SK-N-SH treated with all-trans-retinoic acid at 6 μM for 48 hours (cell line): Measurements from ENCODE around the gene ANKRD60.

Experiments
- OSR1 ChIP-seq: fragments of 250-450 bp; sonication (Bioruptor Pico); IDR thresholded peaks from 2 replicates; pipeline ENCODE4 v1.8.0; 2022; ENCODE audit warnings: moderate library complexity, mild to moderate bottlenecking, inconsistent platforms
- SNAI2 ChIP-seq: fragments of 250-450 bp; sonication (Bioruptor Pico); IDR thresholded peaks from 2 replicates; pipeline ENCODE4 v1.5.0; 2020; ENCODE audit warnings: mild to moderate bottlenecking, moderate library complexity
- ZC3H10 ChIP-seq: fragments of 250-450 bp; sonication (Bioruptor Pico); IDR thresholded peaks from 2 replicates; pipeline ENCODE4 v1.5.1; 2021; ENCODE audit warnings: mild to moderate bottlenecking, moderate library complexity
- ZNF70 ChIP-seq: fragments of 450-650 bp; formaldehyde crosslinking; IDR thresholded peaks from 2 replicates; pipeline ENCODE4 v1.5.0; 2020; ENCODE audit warnings: mild to moderate bottlenecking, moderate library complexity
- TF ChIP-seq, protein P1 (sequence below): fragments of 250-450 bp; sonication (Bioruptor Pico); IDR thresholded peaks from 2 replicates; pipeline ENCODE4 v1.8.0; 2020; ENCODE audit warnings: mild to moderate bottlenecking, moderate library complexity, borderline replicate concordance
- TF ChIP-seq, protein P2 (sequence below): fragments of 250-450 bp; sonication (Bioruptor Pico); IDR thresholded peaks from 2 replicates; pipeline ENCODE4 v1.5.0; 2020; ENCODE audit warnings: mild to moderate bottlenecking, moderate library complexity

DNA sequence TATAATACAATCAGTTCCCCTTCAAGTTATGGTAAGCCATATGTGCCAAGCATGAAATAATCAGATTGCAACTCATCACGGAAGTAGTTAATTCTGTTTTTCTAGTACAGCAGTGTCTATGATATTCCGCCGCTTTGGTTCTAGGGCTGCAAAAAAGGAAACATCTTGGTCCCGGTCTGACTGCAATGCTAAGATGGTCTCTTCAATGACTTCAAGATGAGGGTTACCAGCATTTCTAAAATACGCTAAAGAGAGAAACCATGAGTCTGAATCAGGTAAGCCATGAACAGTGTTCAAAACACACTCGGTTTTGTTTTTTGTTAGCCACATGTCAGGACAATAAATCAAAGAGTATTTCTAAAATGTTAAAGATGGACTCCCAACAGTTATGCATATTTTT, 3.2 kb upstream of the ANKRD60 start:
- no peak for TF ChIP-seq OSR1 (CRISPR knock-in tag)
- TF ChIP-seq ZC3H10 (CRISPR knock-in tag): no peak
- TF ChIP-seq, protein P1, sequence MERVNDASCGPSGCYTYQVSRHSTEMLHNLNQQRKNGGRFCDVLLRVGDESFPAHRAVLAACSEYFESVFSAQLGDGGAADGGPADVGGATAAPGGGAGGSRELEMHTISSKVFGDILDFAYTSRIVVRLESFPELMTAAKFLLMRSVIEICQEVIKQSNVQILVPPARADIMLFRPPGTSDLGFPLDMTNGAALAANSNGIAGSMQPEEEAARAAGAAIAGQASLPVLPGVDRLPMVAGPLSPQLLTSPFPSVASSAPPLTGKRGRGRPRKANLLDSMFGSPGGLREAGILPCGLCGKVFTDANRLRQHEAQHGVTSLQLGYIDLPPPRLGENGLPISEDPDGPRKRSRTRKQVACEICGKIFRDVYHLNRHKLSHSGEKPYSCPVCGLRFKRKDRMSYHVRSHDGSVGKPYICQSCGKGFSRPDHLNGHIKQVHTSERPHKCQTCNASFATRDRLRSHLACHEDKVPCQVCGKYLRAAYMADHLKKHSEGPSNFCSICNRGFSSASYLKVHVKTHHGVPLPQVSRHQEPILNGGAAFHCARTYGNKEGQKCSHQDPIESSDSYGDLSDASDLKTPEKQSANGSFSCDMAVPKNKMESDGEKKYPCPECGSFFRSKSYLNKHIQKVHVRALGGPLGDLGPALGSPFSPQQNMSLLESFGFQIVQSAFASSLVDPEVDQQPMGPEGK (CRISPR knock-in tag): no peak
- no peak for TF ChIP-seq SNAI2 (CRISPR knock-in tag)
- TF ChIP-seq ZNF70 (CRISPR knock-in tag): no peak
- TF ChIP-seq, protein P2, sequence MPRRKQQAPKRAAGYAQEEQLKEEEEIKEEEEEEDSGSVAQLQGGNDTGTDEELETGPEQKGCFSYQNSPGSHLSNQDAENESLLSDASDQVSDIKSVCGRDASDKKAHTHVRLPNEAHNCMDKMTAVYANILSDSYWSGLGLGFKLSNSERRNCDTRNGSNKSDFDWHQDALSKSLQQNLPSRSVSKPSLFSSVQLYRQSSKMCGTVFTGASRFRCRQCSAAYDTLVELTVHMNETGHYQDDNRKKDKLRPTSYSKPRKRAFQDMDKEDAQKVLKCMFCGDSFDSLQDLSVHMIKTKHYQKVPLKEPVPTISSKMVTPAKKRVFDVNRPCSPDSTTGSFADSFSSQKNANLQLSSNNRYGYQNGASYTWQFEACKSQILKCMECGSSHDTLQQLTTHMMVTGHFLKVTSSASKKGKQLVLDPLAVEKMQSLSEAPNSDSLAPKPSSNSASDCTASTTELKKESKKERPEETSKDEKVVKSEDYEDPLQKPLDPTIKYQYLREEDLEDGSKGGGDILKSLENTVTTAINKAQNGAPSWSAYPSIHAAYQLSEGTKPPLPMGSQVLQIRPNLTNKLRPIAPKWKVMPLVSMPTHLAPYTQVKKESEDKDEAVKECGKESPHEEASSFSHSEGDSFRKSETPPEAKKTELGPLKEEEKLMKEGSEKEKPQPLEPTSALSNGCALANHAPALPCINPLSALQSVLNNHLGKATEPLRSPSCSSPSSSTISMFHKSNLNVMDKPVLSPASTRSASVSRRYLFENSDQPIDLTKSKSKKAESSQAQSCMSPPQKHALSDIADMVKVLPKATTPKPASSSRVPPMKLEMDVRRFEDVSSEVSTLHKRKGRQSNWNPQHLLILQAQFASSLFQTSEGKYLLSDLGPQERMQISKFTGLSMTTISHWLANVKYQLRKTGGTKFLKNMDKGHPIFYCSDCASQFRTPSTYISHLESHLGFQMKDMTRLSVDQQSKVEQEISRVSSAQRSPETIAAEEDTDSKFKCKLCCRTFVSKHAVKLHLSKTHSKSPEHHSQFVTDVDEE: no peak
